CD4-positive, alpha-beta T cell treated with Interleukin-6 for 4 hours (primary cell): Measurements from ENCODE around the gene CLDN1.

Experiments used
- DNase-seq: peaks from one replicate; pipeline ENCODE4 v3.0.0-alpha.2; 2020; ENCODE audit warnings: mixed read lengths

The CLDN1 gene

GRCh38 chr3:190330936-190331734 lies 8.9 kb upstream of the CLDN1 start:
- no peak for DNase-seq

- no peak for DNase-seq
These were observed 4.7 kb upstream of the CLDN1 start for GRCh38 chr3:190326930-190327329.

GRCh38 chr3:190326361-190326760 lies 4.1 kb upstream of the CLDN1 start:
- DNase-seq, result no peak

GRCh38 chr3:190325923-190326322 lies 3.7 kb upstream of the CLDN1 start:
- no peak for DNase-seq

GRCh38 chr3:190323246-190323626 lies 990 bp upstream of the CLDN1 start:
- no peak for DNase-seq

GRCh38 chr3:190322604-190323245 lies 479 bp upstream of the CLDN1 start:
- no peak for DNase-seq

- DNase-seq, result no peak
These were observed 1.5 kb downstream of the CLDN1 start for GRCh38 chr3:190320594-190321362.

GRCh38 chr3:190319660-190320059 lies 2.6 kb downstream of the CLDN1 start:
- DNase-seq, result no peak

- no peak for DNase-seq
These were observed 3.6 kb downstream of the CLDN1 start for GRCh38 chr3:190318666-190319065.

- DNase-seq, result no peak
These were observed 7.5 kb downstream of the CLDN1 start for GRCh38 chr3:190314741-190315140.

GRCh38 chr3:190309414-190309813 lies 12.8 kb downstream of the CLDN1 start:
- no peak for DNase-seq

- no peak for DNase-seq
These were observed 14.1 kb downstream of the CLDN1 start for GRCh38 chr3:190308154-190308553.

- no peak for DNase-seq
These were observed 15.1 kb downstream of the CLDN1 start for GRCh38 chr3:190307164-190307545.

GRCh38 chr3:190306513-190307163 lies 15.6 kb downstream of the CLDN1 start:
- DNase-seq, result no peak

GRCh38 chr3:190306026-190306425 lies 16.2 kb downstream of the CLDN1 start:
- no peak for DNase-seq

- no peak for DNase-seq
These were observed 16.8 kb downstream of the CLDN1 start for GRCh38 chr3:190305406-190305805.

GRCh38 chr3:190303884-190304283 lies 18.4 kb downstream of the CLDN1 start:
- DNase-seq, result no peak

- DNase-seq, result no peak
These were observed 19.9 kb downstream of the CLDN1 start for GRCh38 chr3:190302212-190302867.

GRCh38 chr3:190301591-190301990 lies 20.7 kb downstream of the CLDN1 start:
- no peak for DNase-seq

GRCh38 chr3:190299969-190300368 lies 22.3 kb downstream of the CLDN1 start:
- no peak for DNase-seq

GRCh38 chr3:190294030-190294429 lies 28.2 kb downstream of the CLDN1 start:
- no peak for DNase-seq

- no peak for DNase-seq
These were observed 28.6 kb downstream of the CLDN1 start for GRCh38 chr3:190293621-190294020.
